H1 (cell line): ENCODE measurements around the gene ST3GAL2. TPM values are rescaled to one million over a fixed set of nuclear protein-coding genes. Genes with fewer than 3 reads are reported as not detected.

Experiments
- CTCF ChIA-PET: fragments of 300-600 bp; sonication (Branson Sonifier 250); formaldehyde crosslinking; loops from one replicate; lab custom pipeline; 2021; ENCODE audit not compliant: partially characterized antibody; lab: Charles Lee
- POLR2A ChIA-PET: fragments of 300-600 bp; sonication (Branson Sonifier 250); formaldehyde crosslinking; loops from one replicate; lab custom pipeline; 2021; ENCODE audit warnings: inconsistent platforms; ENCODE audit not compliant: partially characterized antibody; lab: Charles Lee
- DNase-seq, 2 experiments: peaks; one replicate each; pipeline versions ENCODE4 v3.0.0 to v3.0.0-alpha.2; 2010 to 2022; ENCODE audit warnings: low spot score in 2 of 2, low read depth in 1 of 2, mixed read lengths in 1 of 2
- FAIRE-seq: peaks from 2 replicates; lab custom pipeline; 2011; peaks lifted over from hg19 to GRCh38; lab: Jason Lieb, UNC
- H2AFZ ChIP-seq: 2 replicates; pipeline ENCODE4 v1.8.1; 2012; ENCODE audit warnings: low read length, inconsistent platforms
- H2AK5ac ChIP-seq: 2 replicates; pipeline ENCODE4 v1.6.1; 2013; ENCODE audit warnings: low read depth, low read length
- H2BK120ac ChIP-seq: replicated peaks from 2 replicates; pipeline ENCODE3; 2013; ENCODE audit warnings: low read depth, low read length, inconsistent platforms
- H2BK12ac ChIP-seq: 2 replicates; pipeline ENCODE4 v1.6.1; 2013; ENCODE audit warnings: low read depth, low read length
- H2BK15ac ChIP-seq: 2 replicates; pipeline ENCODE4 v1.6.1; 2013; ENCODE audit warnings: low read length
- H2BK20ac ChIP-seq: 2 replicates; pipeline ENCODE4 v1.6.1; 2013; ENCODE audit warnings: low read length
- H2BK5ac ChIP-seq: 2 replicates; pipeline ENCODE4 v1.6.1; 2013; ENCODE audit warnings: low read depth, low read length
- H3K14ac ChIP-seq: 2 replicates; pipeline ENCODE4 v1.6.1; 2013; ENCODE audit warnings: inconsistent platforms; ENCODE audit not compliant: insufficient read length
- H3K18ac ChIP-seq: 2 replicates; pipeline ENCODE4 v1.6.1; 2013; ENCODE audit warnings: low read length; ENCODE audit errors: extremely low read depth
- H3K23ac ChIP-seq: 2 replicates; pipeline ENCODE4 v1.6.1; 2013; ENCODE audit warnings: inconsistent platforms; ENCODE audit not compliant: insufficient read length
- H3K23me2 ChIP-seq: 2 replicates; pipeline ENCODE4 v1.6.1; 2013; ENCODE audit warnings: low read depth, low read length
- H3K27ac ChIP-seq: 2 replicates; pipeline ENCODE4 v1.6.1; 2011; ENCODE audit warnings: low read depth, low read length, inconsistent platforms
- H3K27me3 ChIP-seq, 4 experiments: replicated peaks in 1 of 4; 1 replicate in 1 of 4; 2 replicates in 3 of 4; pipeline versions ENCODE4 v1.6.1 to v1.8.1; 2011 to 2013; ENCODE audit warnings: low read length in 3 of 4, mild to moderate bottlenecking in 3 of 4, inconsistent platforms in 2 of 4, mixed read lengths in 2 of 4, moderate library complexity in 1 of 4; ENCODE audit not compliant: control insufficient read depth in 3 of 4, insufficient read depth in 3 of 4; ENCODE audit errors: extremely low read depth in 1 of 4
- H3K36me3 ChIP-seq, 4 experiments: 2 replicates each; pipeline versions ENCODE4 v1.6.1 to v1.8.1; 2011 to 2013; ENCODE audit warnings: mild to moderate bottlenecking in 4 of 4, low read length in 3 of 4, moderate library complexity in 2 of 4, control low read depth in 1 of 4, inconsistent platforms in 1 of 4; ENCODE audit not compliant: insufficient read depth in 4 of 4, control insufficient read depth in 2 of 4
- H3K4ac ChIP-seq: replicated peaks from 2 replicates; pipeline ENCODE3; 2013; ENCODE audit warnings: low read length, low read depth, mixed read lengths, inconsistent platforms; ENCODE audit not compliant: insufficient read length
- H3K4me1 ChIP-seq, 4 experiments: replicated peaks in 1 of 4; 1 replicate in 1 of 4; 2 replicates in 3 of 4; pipeline versions ENCODE4 v1.6.1 to v1.8.1; 2011 to 2013; ENCODE audit warnings: low read length in 3 of 4, inconsistent platforms in 2 of 4, mixed read lengths in 1 of 4; ENCODE audit not compliant: insufficient read depth in 4 of 4, control insufficient read depth in 3 of 4
- H3K4me2 ChIP-seq, 2 experiments: 2 replicates each; pipeline versions ENCODE4 v1.6.1 to v1.8.1; 2011 to 2013; ENCODE audit warnings: low read depth in 2 of 2, low read length in 2 of 2, control low read depth in 1 of 2, inconsistent platforms in 1 of 2, mild to moderate bottlenecking in 1 of 2; ENCODE audit not compliant: insufficient read depth in 1 of 2
- H3K4me3 ChIP-seq, 4 experiments: fragments of 200-600, 300-600 bp in 1 of 4; sonication (generic), shearing (Covaris generic), sonication (Bioruptor Twin) in 1 of 4; 2 replicates each; pipeline versions ENCODE4 v1.5.1 to v1.8.1; 2011 to 2016; ENCODE audit warnings: low read length in 4 of 4, low read depth in 3 of 4, control low read depth in 2 of 4, inconsistent platforms in 2 of 4, mild to moderate bottlenecking in 2 of 4, mixed read lengths in 1 of 4, moderate library complexity in 1 of 4; ENCODE audit not compliant: insufficient read depth in 2 of 4; ENCODE audit errors: extremely low read depth in 1 of 4
- H3K56ac ChIP-seq: replicated peaks from 2 replicates; pipeline ENCODE3; 2013; ENCODE audit warnings: low read depth, mild to moderate bottlenecking, mixed read lengths, low read length, inconsistent platforms; ENCODE audit not compliant: insufficient read length
- H3K79me1 ChIP-seq: 2 replicates; pipeline ENCODE4 v1.6.1; 2013; ENCODE audit warnings: low read depth, low read length, control low read depth
- H3K79me2 ChIP-seq, 2 experiments: 2 replicates each; pipeline versions ENCODE4 v1.6.1 to v1.8.1; 2012 to 2013; ENCODE audit warnings: low read length in 2 of 2, mild to moderate bottlenecking in 2 of 2, inconsistent platforms in 1 of 2; ENCODE audit not compliant: insufficient read depth in 2 of 2, control insufficient read depth in 1 of 2
- H3K9ac ChIP-seq, 4 experiments: replicated peaks in 1 of 4; 1 replicate in 1 of 4; 2 replicates in 3 of 4; pipeline versions ENCODE4 v1.6.1 to v1.8.1; 2011 to 2013; ENCODE audit warnings: low read depth in 3 of 4, low read length in 3 of 4, control low read depth in 2 of 4, mild to moderate bottlenecking in 2 of 4, moderate library complexity in 2 of 4, inconsistent platforms in 1 of 4; ENCODE audit errors: extremely low read depth in 1 of 4
- H3K9me3 ChIP-seq, 2 experiments: 2 replicates each; pipeline versions ENCODE4 v1.6.1 to v1.8.1; 2012 to 2013; ENCODE audit warnings: mild to moderate bottlenecking in 2 of 2, moderate library complexity in 2 of 2, control low read depth in 1 of 2, inconsistent platforms in 1 of 2, low read depth in 1 of 2, low read length in 1 of 2, mixed read lengths in 1 of 2; ENCODE audit not compliant: insufficient read depth in 2 of 2
- H4K20me1 ChIP-seq, 2 experiments: replicated peaks in 1 of 2; 2 replicates each; pipeline versions ENCODE3 to v1.8.1; 2011 to 2013; ENCODE audit warnings: inconsistent platforms in 2 of 2, low read length in 2 of 2, mild to moderate bottlenecking in 1 of 2; ENCODE audit not compliant: insufficient read depth in 2 of 2, control insufficient read depth in 1 of 2
- H4K5ac ChIP-seq: 2 replicates; pipeline ENCODE4 v1.6.1; 2013; ENCODE audit warnings: low read length, low read depth, mixed read lengths, inconsistent platforms; ENCODE audit not compliant: insufficient read length
- H4K8ac ChIP-seq: 2 replicates; pipeline ENCODE4 v1.8.0; 2013; ENCODE audit warnings: mild to moderate bottlenecking, moderate library complexity, low read length, inconsistent platforms; ENCODE audit not compliant: insufficient read depth; ENCODE audit errors: extremely low read depth
- H4K91ac ChIP-seq: replicated peaks from 2 replicates; pipeline ENCODE3; 2013; ENCODE audit warnings: low read length, mixed read lengths, inconsistent platforms; ENCODE audit not compliant: insufficient read length
- BCL11A ChIP-seq, 2 experiments: IDR thresholded peaks; one replicate each; pipeline ENCODE4 v1.6.1; 2011; ENCODE audit warnings: low read depth in 2 of 2, low read length in 2 of 2, mild to moderate bottlenecking in 2 of 2
- BRCA1 ChIP-seq: IDR thresholded peaks from 2 replicates; pipeline ENCODE4 v1.6.1; 2012; ENCODE audit warnings: low read depth, low read length, improper control_type of control experiment
- CHD1 ChIP-seq: IDR thresholded peaks from 2 replicates; pipeline ENCODE4 v1.6.1; 2012; ENCODE audit warnings: low read depth, low read length, improper control_type of control experiment
- EGR1 ChIP-seq: IDR thresholded peaks from 2 replicates; pipeline ENCODE4 v1.6.1; 2011; ENCODE audit warnings: low read depth, low read length, borderline replicate concordance
- KDM5A ChIP-seq: fragments of 200-600 bp; IDR thresholded peaks from 2 replicates; pipeline ENCODE4 v1.7.1; 2012; ENCODE audit warnings: mild to moderate bottlenecking, low read length, inconsistent platforms, mixed read lengths
- RAD21 ChIP-seq, 2 experiments: IDR thresholded peaks in 1 of 2; conservative IDR thresholded peaks in 1 of 2; 2 replicates each; pipeline ENCODE4 v1.6.1; 2011; ENCODE audit warnings: low read depth in 2 of 2, low read length in 2 of 2, improper control_type of control experiment in 1 of 2, inconsistent platforms in 1 of 2, mild to moderate bottlenecking in 1 of 2, moderate library complexity in 1 of 2
- RBBP5 ChIP-seq: IDR thresholded peaks from 2 replicates; pipeline ENCODE4 v1.7.1; 2012; ENCODE audit warnings: low read depth, mild to moderate bottlenecking, inconsistent platforms, low read length, moderate library complexity, borderline replicate concordance
- RNF2 ChIP-seq: fragments of 200-900, 300-1000 bp; sonication (generic); IDR thresholded peaks from 2 replicates; pipeline ENCODE4 v1.7.1; 2016; ENCODE audit warnings: borderline replicate concordance, low read depth, mild to moderate bottlenecking, antibody characterized with exemption, low read length; ENCODE audit not compliant: poor library complexity, severe bottlenecking; ENCODE audit errors: missing control alignments
- SIN3A ChIP-seq, 2 experiments: IDR thresholded peaks in 1 of 2; conservative IDR thresholded peaks in 1 of 2; 2 replicates each; pipeline ENCODE4 v1.6.1; 2011 to 2012; ENCODE audit warnings: low read length in 2 of 2, improper control_type of control experiment in 1 of 2, low read depth in 1 of 2, mild to moderate bottlenecking in 1 of 2
- TBP ChIP-seq: IDR thresholded peaks from 2 replicates; pipeline ENCODE4 v1.6.1; 2011; ENCODE audit warnings: low read depth, low read length, improper control_type of control experiment
- WGBS, 2 experiments: shearing (Covaris generic) in 1 of 2; methylation state at CpG; one replicate each; pipeline versions ENCODE4 v1.1.6 to v1.1.7; 2013 to 2015; ENCODE audit warnings: low lambda C conversion rate in 2 of 2, mixed read lengths in 2 of 2, inconsistent platforms in 1 of 2, low coverage in 1 of 2, missing lambda C conversion rate in 1 of 2; ENCODE audit not compliant: insufficient replicate concordance in 2 of 2, insufficient coverage in 1 of 2, insufficient read length in 1 of 2; ENCODE audit errors: extremely low coverage in 1 of 2, missing lambda C conversion rate in 1 of 2; 5-methylcytosine and 5-hydroxymethylcytosine counted together
- polyA plus RNA-seq, 7 experiments: library from polyadenylated mRNA; depleted of rRNA in 3 of 7; stranded (reverse) in 5 of 7; unstranded in 2 of 7; fragments of >200 nt in 5 of 7; fragments of 200-250 nt in 2 of 7; gene quantifications; 1 replicate in 5 of 7; 2 replicates in 1 of 7; 4 replicates in 1 of 7; pipeline versions ENCODE4 v1.2.1 to v1.2.3, GENCODE V29; 2011 to 2013; ENCODE audit warnings: missing spikeins in 2 of 7, mixed read lengths in 2 of 7
- total RNA-seq: library from RNA; stranded (reverse); fragmentation: NEBNext Ultra II Directional; extraction: Animal tissue kit (Norgen Biotek cat#: 25700); gene quantifications from 2 replicates; pipeline ENCODE4 v1.2.1, GENCODE V29; 2021

ST3GAL2 gene
- total and polyA plus RNA-seq, 2 of the 8 experiments (the other 6 are each of a cell fraction or from before 2014, with no cell fraction given): 14.4 to 39.7 TPM

GRCh38 chr16:70453117-70453891 is 14.4 kb upstream of the ST3GAL2 start:
- Histone ChIP-seq H3K56ac (no peak overlapping the region), H3K4me1 (peaks cover 0 to 2% (median 0%) of the 10 kb centered on the region in 4 experiments; a peak in 1 of 7 replicates), H3K4ac (no peak overlapping the region), H4K91ac (no peak overlapping the region), H2AK5ac (no peak overlapping the region), H4K8ac (no peak overlapping the region), H3K27me3 (no peaks in the 10 kb centered on the region), H3K79me1 (no peaks in the 10 kb centered on the region), H3K4me3 (peak overlapping the region; percentile 44 to 83 (median 78)), H4K5ac (no peak overlapping the region), H2BK12ac (no peak overlapping the region), H3K4me2 (peak overlapping the region; percentile 42 to 81), H3K23me2 (no peaks in the 10 kb centered on the region; the same call in 1 of the 2 replicates), H3K36me3 (no peaks in the 10 kb centered on the region), H4K20me1 (no peaks in the 10 kb centered on the region), H2BK15ac (no peak overlapping the region), H2BK20ac (no peak overlapping the region), H3K9ac (peak overlapping the region in 1 of 4 experiments; percentile 67; a peak in 1 of 7 replicates), H3K27ac (no peak overlapping the region), H3K18ac (no peak overlapping the region), H3K9me3 (no peaks in the 10 kb centered on the region), H3K23ac (no peak overlapping the region), H2BK120ac (no peak overlapping the region), H3K79me2 (no peaks in the 10 kb centered on the region), H3K14ac (no peak overlapping the region), H2BK5ac (no peak overlapping the region), H2AFZ (no peak overlapping the region; the same call in 1 of the 2 replicates)
- 91% methylated on average over 11 of the region's 11 CpGs; no CpG with 5 or more reads in 1 of the 2 experiments for WGBS, 2 experiments
- no peak for FAIRE-seq
- DNase-seq: no peak
- POLR2A ChIA-PET: interaction anchor here (1.1 to 5.1 kb wide), 12 partner anchors 10 to 166 kb away, joined by 3 to 37 read pairs (median 5); partner anchors contain the start of gene ST3GAL2
- CTCF ChIA-PET: interaction anchor here (0.6 to 5.3 kb wide), 14 partner anchors 11 to 80 kb away, joined by 3 to 37 read pairs (median 4); partner anchors contain the start of gene ST3GAL2
- TF ChIP-seq RBBP5: no peak
- no peak for TF ChIP-seq RAD21 (IDR thresholded peaks at IDR 0.05 in 1 of 2, conservative IDR thresholded peaks at IDR 0.05 in 1 of 2; ENCODE audit: low read depth in 2 of 2, low read length in 2 of 2)
- no peak for TF ChIP-seq BCL11A (IDR thresholded peaks at IDR 0.05; ENCODE audit: low read depth in 2 of 2, low read length in 2 of 2)
- TF ChIP-seq EGR1: no peak
- no peak; a peak in 1 of 4 replicates for TF ChIP-seq SIN3A (conservative IDR thresholded peaks at IDR 0.05 in 1 of 2, IDR thresholded peaks at IDR 0.05 in 1 of 2; ENCODE audit: low read depth in 1 of 2, low read length in 2 of 2)
- TF ChIP-seq TBP: no peak
- TF ChIP-seq KDM5A: no peak
- TF ChIP-seq RNF2: no peak
- TF ChIP-seq CHD1: no peak
- no peak for TF ChIP-seq BRCA1
